Kidney epithelial cell (primary cell): ENCODE data around the gene MYZAP. TPM values are rescaled to one million over a fixed set of nuclear protein-coding genes. Genes with fewer than 3 reads are reported as not detected.

ENCODE experiments used
- DNase-seq: peaks from one replicate; pipeline ENCODE4 v3.0.0-alpha.2; 2010; ENCODE audit warnings: low read depth
- H3K27me3 ChIP-seq: 2 replicates; pipeline ENCODE4 v1.6.0; 2011; ENCODE audit warnings: low read length; ENCODE audit not compliant: control insufficient read depth, insufficient read depth
- H3K36me3 ChIP-seq: 2 replicates; pipeline ENCODE4 v1.5.1; 2011; ENCODE audit warnings: low read length; ENCODE audit not compliant: control insufficient read depth, insufficient read depth
- H3K4me3 ChIP-seq: 2 replicates; pipeline ENCODE4 v1.5.1; 2011; ENCODE audit warnings: low read depth, mild to moderate bottlenecking, control low read depth, low read length
- CTCF ChIP-seq: IDR thresholded peaks from 2 replicates; pipeline ENCODE4 v1.5.1; 2011; ENCODE audit warnings: mild to moderate bottlenecking, moderate library complexity, low read length, control low read depth, inconsistent platforms; ENCODE audit not compliant: insufficient read depth, poor library complexity, severe bottlenecking
- total RNA-seq: library from RNA; depleted of rRNA; stranded (reverse); fragments of >200 nt; gene quantifications from 2 replicates; pipeline ENCODE4 v1.2.3, GENCODE V29; 2015

MYZAP gene
- total RNA-seq, 1 donor from 2014 or later = 0.21 TPM

DNA sequence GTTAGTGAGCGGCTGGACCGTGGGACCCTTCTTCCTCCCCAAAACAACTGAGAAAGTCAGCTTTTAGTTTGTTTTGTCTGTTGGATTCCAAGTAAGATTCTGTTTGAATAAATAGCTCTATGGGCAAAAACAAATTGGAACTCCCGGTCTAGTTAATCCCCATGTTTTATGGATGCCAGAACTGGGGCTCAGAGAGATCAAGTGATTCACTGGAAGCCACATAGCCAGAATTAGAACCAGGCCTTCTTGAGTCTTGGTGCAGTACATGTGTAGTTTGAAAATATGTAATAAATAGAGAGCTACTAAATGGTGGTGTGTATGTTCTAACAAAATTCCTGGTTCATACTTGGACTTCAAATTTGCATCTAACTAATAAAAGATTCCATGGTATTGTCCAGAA, 85.5 kb downstream of the MYZAP start:
- Histone ChIP-seq H3K4me3 (no peak overlapping the region), H3K36me3 (no peaks in the 10 kb centered on the region), H3K27me3 (no peaks in the 10 kb centered on the region)
- no peak for DNase-seq
- TF ChIP-seq CTCF = no peak

DNA sequence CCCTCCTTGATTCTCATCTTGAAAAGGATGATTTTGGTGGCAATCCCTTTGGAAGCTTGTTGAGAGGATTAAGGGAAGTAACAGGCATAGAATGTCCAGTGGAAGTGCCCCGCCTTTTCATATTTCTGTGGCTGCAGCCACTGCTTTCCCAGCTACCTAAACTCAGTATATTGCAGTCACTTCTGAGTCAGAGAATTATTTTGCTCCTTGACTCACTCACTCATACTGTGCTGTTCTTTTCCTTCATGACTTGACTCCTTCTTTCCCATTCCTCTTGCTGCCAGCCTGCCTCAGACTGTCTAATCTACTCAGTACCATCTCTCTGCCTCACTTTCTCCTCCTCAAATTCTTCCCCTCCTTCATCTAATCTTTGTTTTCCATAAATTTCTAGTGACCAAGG, 88.3 kb downstream of the MYZAP start:
- peak; percentile 39 for DNase-seq
- H3K4me3 ChIP-seq = no peak overlapping the region
- TF ChIP-seq CTCF = no peak

GRCh38 chr15:57681011-57681410, 89.3 kb downstream of the MYZAP start:
- H3K27me3 ChIP-seq = no peaks in the 10 kb centered on the region
- no peaks in the 10 kb centered on the region for H3K36me3 ChIP-seq
- DNase-seq = no peak
- H3K4me3 ChIP-seq = no peak overlapping the region
- TF ChIP-seq CTCF = no peak

More for the DNA sequence above, 88.3 kb downstream of the MYZAP start:
- no peaks in the 10 kb centered on the region for H3K27me3 ChIP-seq
- H3K36me3 ChIP-seq = no peaks in the 10 kb centered on the region

GRCh38 chr15:57683481-57683880, 91.8 kb downstream of the MYZAP start:
- no peak for TF ChIP-seq CTCF
- DNase-seq = no peak
- H3K4me3 ChIP-seq = no peak overlapping the region
- H3K27me3 ChIP-seq = no peaks in the 10 kb centered on the region
- no peaks in the 10 kb centered on the region for H3K36me3 ChIP-seq

DNA sequence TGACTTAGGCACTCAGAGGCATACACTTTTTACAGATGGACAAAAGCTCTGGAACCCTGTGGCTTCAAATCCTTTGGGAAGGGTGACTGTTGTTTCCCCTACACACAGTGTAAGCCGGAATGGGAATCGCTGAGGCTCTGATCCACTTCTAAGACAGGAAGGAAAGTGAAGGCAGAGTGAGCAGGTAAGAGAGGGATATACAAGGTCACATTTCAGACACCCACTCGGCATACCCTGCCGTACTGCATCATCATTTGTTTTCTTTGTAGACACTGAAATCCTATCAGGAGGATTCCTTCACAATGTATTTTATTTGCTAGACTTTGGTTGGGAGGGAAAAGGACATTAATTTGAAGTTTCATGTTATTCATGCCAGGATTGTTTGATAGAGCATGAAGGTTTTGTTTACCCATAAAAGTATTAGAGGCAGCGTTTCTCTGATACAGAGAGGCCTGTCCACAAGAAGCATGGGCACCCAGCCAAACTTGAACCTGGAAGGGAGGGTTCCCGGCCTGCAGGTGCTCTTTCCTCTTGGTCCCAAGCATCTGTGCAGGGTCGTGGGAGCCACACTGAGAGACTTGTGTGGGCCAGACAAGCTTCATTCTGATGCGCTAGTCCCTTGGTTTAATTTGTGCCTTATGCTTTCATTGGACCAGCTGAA, 92.9 kb downstream of the MYZAP start:
- H3K27me3 ChIP-seq = no peaks in the 10 kb centered on the region

More for the DNA sequence above, 92.9 kb downstream of the MYZAP start:
- Histone ChIP-seq H3K4me3 (no peak overlapping the region), H3K36me3 (no peaks in the 10 kb centered on the region)
- DNase-seq = no peak
- no peak for TF ChIP-seq CTCF
